ENCODE data around the gene GPNMB. TPM values are rescaled to one million over a fixed set of nuclear protein-coding genes. Genes with fewer than 3 reads are reported as not detected.
A peak's percentile ranks its signal among the peaks of the same experiment; 100 is the strongest.

Gene GPNMB
- total and polyA plus RNA-seq, 2 of the 13 experiments (the other 11 are each of a cell fraction or from before 2014, with no cell fraction given), result 1.1 to 1.6 TPM

GRCh38 chr7:23207021-23207420, 39.6 kb upstream of the GPNMB start (continued):
- TF ChIP-seq, protein P1, sequence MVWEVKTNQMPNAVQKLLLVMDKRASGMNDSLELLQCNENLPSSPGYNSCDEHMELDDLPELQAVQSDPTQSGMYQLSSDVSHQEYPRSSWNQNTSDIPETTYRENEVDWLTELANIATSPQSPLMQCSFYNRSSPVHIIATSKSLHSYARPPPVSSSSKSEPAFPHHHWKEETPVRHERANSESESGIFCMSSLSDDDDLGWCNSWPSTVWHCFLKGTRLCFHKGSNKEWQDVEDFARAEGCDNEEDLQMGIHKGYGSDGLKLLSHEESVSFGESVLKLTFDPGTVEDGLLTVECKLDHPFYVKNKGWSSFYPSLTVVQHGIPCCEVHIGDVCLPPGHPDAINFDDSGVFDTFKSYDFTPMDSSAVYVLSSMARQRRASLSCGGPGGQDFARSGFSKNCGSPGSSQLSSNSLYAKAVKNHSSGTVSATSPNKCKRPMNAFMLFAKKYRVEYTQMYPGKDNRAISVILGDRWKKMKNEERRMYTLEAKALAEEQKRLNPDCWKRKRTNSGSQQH (CRISPR knock-in tag; IDR thresholded peaks at IDR 0.05; ENCODE audit: low read depth), result no peak
- peak; percentile 53 for TF ChIP-seq PAXIP1 (CRISPR knock-in tag; conservative IDR thresholded peaks at IDR 0.05)
- no peak for TF ChIP-seq ZNF136 (CRISPR knock-in tag; IDR thresholded peaks at IDR 0.05; ENCODE audit: low read depth)
- TF ChIP-seq, protein P2, sequence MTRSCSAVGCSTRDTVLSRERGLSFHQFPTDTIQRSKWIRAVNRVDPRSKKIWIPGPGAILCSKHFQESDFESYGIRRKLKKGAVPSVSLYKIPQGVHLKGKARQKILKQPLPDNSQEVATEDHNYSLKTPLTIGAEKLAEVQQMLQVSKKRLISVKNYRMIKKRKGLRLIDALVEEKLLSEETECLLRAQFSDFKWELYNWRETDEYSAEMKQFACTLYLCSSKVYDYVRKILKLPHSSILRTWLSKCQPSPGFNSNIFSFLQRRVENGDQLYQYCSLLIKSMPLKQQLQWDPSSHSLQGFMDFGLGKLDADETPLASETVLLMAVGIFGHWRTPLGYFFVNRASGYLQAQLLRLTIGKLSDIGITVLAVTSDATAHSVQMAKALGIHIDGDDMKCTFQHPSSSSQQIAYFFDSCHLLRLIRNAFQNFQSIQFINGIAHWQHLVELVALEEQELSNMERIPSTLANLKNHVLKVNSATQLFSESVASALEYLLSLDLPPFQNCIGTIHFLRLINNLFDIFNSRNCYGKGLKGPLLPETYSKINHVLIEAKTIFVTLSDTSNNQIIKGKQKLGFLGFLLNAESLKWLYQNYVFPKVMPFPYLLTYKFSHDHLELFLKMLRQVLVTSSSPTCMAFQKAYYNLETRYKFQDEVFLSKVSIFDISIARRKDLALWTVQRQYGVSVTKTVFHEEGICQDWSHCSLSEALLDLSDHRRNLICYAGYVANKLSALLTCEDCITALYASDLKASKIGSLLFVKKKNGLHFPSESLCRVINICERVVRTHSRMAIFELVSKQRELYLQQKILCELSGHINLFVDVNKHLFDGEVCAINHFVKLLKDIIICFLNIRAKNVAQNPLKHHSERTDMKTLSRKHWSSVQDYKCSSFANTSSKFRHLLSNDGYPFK (CRISPR knock-in tag; IDR thresholded peaks at IDR 0.05; ENCODE audit: borderline replicate concordance), result no peak
- no peak for TF ChIP-seq ZMYM4 (CRISPR knock-in tag; IDR thresholded peaks at IDR 0.05)
- TF ChIP-seq RNF2 (conservative IDR thresholded peaks at IDR 0.05; ENCODE audit: low read depth), result no peak
- TF ChIP-seq ZNF225 (CRISPR knock-in tag; IDR thresholded peaks at IDR 0.05), result no peak
- TF ChIP-seq CEBPG (CRISPR knock-in tag; IDR thresholded peaks at IDR 0.05), result peak; percentile 88
- TF ChIP-seq, protein P3, sequence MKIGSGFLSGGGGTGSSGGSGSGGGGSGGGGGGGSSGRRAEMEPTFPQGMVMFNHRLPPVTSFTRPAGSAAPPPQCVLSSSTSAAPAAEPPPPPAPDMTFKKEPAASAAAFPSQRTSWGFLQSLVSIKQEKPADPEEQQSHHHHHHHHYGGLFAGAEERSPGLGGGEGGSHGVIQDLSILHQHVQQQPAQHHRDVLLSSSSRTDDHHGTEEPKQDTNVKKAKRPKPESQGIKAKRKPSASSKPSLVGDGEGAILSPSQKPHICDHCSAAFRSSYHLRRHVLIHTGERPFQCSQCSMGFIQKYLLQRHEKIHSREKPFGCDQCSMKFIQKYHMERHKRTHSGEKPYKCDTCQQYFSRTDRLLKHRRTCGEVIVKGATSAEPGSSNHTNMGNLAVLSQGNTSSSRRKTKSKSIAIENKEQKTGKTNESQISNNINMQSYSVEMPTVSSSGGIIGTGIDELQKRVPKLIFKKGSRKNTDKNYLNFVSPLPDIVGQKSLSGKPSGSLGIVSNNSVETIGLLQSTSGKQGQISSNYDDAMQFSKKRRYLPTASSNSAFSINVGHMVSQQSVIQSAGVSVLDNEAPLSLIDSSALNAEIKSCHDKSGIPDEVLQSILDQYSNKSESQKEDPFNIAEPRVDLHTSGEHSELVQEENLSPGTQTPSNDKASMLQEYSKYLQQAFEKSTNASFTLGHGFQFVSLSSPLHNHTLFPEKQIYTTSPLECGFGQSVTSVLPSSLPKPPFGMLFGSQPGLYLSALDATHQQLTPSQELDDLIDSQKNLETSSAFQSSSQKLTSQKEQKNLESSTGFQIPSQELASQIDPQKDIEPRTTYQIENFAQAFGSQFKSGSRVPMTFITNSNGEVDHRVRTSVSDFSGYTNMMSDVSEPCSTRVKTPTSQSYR (CRISPR knock-in tag; IDR thresholded peaks at IDR 0.05; ENCODE audit: borderline replicate concordance), result peak; percentile 83
- TF ChIP-seq, protein P4, sequence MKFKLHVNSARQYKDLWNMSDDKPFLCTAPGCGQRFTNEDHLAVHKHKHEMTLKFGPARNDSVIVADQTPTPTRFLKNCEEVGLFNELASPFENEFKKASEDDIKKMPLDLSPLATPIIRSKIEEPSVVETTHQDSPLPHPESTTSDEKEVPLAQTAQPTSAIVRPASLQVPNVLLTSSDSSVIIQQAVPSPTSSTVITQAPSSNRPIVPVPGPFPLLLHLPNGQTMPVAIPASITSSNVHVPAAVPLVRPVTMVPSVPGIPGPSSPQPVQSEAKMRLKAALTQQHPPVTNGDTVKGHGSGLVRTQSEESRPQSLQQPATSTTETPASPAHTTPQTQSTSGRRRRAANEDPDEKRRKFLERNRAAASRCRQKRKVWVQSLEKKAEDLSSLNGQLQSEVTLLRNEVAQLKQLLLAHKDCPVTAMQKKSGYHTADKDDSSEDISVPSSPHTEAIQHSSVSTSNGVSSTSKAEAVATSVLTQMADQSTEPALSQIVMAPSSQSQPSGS (CRISPR knock-in tag; IDR thresholded peaks at IDR 0.05), result no peak
- TF ChIP-seq ZNF503 (CRISPR knock-in tag; IDR thresholded peaks at IDR 0.05), result no peak
- TF ChIP-seq SNAI1 (CRISPR knock-in tag; IDR thresholded peaks at IDR 0.05; ENCODE audit: borderline replicate concordance), result no peak
- TF ChIP-seq, protein P5, sequence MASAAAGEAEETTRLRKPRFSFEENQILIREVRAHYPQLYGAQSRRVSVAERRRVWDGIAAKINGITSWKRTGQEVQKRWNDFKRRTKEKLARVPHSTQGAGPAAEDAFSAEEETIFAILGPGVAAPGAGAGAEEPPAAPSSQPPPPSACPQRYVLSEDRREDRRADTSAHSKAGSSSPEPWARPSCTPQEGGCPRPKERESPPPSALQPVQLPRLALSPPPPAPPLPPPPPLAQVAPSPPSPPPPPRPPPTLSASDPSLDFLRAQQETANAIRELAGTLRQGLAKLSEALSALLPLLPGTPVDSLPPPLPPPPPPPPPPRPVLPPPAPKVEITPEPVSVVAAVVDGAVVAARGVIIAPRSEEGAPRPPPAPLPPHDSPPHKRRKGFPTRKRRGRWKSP (CRISPR knock-in tag; IDR thresholded peaks at IDR 0.05), result no peak
- TF ChIP-seq ZKSCAN8 (CRISPR knock-in tag; IDR thresholded peaks at IDR 0.05; ENCODE audit: borderline replicate concordance), result no peak

Measured in HepG2 (cell line).